ENCODE measurements around the gene ARHGAP32.
A peak's percentile ranks its signal among the peaks of the same experiment; 100 is the strongest.
"Not testable (repeated sequence)": the region's sequence is repeated elsewhere in the genome, so short reads cannot be mapped to it uniquely, and the experiment has no call there.

ARHGAP32 gene

GRCh38 chr11:129018991-129019390 lies 173.1 kb downstream of the ARHGAP32 start:
- no peak for DNase-seq

- no peak for DNase-seq
Measured at GRCh38 chr11:129018126-129018525, 174.0 kb downstream of the ARHGAP32 start.

DNA sequence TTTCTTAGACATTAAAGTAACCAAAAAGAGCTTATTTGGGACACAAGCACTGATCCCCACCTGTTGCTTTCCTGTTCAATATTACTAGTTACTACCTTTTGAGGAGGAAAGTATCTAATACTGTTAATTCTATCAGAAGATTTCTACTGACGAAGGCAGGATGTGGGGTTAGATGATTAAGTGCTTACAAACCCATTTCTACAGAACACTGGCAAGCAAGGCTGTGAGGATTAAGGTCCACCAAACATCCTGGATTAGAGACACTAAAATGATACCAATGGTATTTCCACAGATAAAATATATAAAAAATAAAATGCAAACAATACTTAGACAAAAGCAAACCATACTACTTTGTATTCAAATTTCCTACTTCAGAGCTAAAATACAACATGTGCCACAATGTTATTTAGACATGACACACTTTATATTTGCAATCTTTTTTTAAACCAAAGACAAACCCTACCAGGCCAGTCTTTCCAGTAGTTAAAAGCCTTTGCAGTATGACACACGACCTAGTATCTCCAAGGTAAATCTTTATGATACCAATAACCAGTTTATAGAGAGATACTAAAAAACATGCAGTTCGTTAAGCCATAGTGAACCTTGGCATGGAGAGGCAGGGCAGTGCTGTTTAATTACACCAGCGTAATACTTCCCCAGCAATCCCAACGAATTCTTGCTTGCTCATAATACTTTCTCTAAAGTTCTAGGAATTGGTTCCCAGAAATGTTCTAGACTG lies 178.2 kb downstream of the ARHGAP32 start:
- no peak for DNase-seq

DNA sequence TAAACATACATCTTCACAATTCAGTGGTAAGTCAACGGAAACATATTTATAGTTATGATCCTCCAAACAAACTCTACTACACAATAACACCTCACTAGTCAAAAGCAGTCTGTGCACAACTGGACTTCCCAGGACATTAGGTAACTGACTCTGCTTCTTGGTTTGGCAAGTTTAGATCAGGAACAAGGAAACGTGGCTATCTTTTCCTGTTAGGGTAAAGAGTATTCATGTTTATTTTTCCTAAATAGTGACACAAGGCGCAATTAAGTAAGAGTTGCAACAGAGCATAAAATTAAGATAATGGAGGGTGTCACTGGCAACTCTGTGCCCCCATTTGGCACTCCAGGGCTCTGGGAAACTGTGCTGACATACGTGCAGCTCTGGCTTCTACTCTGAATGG lies 179.2 kb downstream of the ARHGAP32 start:
- DNase-seq: no peak

DNA sequence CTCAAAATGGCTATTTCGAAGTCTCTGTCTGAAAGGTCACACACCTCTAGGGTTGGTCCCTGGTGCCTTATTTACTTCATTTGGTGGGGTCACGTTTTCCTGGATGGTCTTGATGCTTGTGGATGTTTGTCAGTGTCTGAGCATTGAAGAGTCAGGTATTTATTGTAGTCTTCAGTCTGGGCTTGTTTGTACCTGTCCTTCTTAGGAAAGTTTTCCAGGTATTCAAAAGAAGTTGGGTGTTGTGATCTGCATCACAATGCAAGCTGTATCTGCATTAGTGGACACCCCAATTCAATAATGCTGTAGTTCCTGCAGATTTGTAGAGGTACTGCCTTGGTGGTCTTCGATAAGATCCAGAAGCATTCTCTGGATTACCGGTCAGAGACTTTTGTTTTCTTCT lies 186.0 kb downstream of the ARHGAP32 start:
- no peak for DNase-seq

- not testable (repeated sequence) for DNase-seq
Measured at GRCh38 chr11:128999165-128999564, 193.0 kb downstream of the ARHGAP32 start.

GRCh38 chr11:128988242-128988970 lies 203.7 kb downstream of the ARHGAP32 start:
- DNase-seq: no peak

GRCh38 chr11:128985880-128986279 lies 206.2 kb downstream of the ARHGAP32 start:
- no peak for DNase-seq

- DNase-seq: no peak
Measured at GRCh38 chr11:128983023-128983422, 209.1 kb downstream of the ARHGAP32 start.

GRCh38 chr11:128981254-128981653 lies 210.9 kb downstream of the ARHGAP32 start:
- no peak for DNase-seq

GRCh38 chr11:128970598-128971190 lies 221.4 kb downstream of the ARHGAP32 start:
- DNase-seq: no peak

DNA sequence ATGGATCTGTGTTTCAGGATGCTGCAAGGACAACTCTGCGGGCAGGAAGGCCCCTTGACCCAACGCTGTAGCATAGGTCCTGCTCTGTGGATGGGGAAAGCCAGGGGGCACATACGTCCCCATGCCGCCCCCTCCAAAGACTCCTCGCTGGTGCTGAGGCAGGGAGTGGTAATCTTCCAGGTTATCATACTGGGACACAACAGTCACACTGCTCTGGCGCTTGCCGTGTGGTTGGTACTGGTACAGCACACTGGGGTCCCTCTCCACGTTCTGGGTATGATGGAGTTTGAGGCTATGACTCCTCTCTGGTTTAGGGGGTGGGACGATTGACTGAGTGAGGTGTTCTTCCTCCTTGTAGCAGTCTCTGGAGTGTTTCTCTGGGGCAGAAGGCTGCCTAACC lies 223.2 kb downstream of the ARHGAP32 start:
- DNase-seq: no peak

GRCh38 chr11:128967578-128967977 lies 224.5 kb downstream of the ARHGAP32 start:
- no peak for DNase-seq

- DNase-seq: no peak
Measured at GRCh38 chr11:128965485-128965884, 226.6 kb downstream of the ARHGAP32 start.

DNA sequence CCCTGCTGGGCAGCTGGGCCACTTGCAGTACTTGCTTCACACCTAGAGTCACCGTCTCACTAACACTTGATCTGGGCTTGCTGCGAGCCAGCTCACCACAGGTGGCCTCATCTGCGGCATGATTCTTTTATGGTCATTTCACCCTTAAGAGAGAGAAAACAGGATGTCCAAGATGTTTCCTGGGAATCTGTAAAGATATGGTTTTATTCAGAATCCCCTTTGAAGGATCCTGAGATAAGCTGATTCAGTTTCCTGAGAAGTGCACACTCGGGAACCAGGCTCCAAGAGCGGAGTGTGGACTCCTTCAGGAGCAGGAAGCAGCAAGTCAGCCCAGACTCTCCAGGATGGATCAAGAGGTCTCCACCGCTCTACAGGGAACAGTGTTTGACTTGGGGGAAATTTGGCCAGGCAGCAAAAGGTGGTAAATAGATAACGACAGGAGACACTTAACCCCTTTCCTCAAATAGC lies 227.6 kb downstream of the ARHGAP32 start:
- no peak for DNase-seq

DNA sequence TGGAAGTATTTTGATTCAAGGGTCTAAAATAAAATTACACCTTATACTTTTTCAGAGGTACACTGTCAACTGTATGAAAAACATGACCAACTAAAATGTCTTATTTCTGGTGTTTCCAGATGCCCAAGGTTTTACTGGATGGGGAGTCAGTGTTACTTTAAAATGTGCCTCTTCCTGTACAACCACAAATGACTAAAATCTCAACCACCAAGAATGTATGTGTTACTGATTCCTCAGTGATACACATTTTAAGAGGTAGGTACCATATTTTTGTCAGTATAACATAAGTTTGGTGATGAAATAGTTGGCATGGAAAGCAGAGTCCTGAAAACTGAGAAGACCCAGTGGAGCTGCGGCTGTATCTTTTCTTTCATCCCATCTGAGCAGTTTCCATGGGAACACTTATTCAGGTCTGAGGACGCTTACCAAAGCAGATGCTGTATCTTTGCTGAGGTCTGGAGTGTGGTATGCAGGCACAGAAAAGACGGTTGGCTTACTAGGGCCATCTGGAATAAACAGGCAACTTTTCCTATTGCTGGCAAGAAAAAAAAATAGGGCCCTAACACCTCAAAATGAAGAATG lies 228.3 kb downstream of the ARHGAP32 start:
- no peak for DNase-seq

DNA sequence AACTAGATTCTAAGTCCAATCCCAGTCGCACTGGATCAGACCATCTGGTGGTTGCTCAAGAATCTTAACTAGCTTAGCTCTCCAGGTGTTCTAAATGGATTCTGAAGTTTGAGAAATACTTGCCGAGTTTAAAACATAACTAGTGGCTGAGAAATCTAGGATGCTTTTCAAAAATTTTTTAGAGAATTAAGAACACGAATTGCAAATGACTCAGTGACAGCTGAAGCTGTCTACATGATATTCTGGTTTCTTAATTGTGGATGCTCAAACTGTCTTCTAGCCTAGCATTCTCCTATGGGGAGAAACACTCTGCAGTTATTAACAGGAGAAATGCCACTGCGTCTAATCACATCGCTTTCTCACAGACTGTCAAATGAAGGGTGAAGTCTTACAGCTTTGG lies 229.2 kb downstream of the ARHGAP32 start:
- DNase-seq: no peak

DNA sequence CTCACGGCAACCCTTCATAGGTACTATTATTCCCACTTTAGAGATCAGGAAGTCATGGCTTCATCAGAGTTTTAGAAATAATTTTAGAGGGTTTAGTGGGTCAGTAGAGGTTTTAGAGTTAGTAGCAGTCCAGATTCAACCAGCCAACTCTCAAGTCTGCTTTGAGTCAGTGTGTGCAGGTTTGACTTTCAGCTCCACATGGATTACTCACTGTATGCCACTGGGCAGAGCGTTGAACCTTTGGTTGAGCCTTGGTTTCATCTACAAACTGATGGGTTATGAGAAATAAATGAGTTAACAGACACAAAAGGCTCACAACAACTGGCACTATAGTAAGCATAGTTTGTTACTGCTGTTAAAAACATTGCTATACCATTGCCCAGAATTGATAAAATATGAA lies 230.5 kb downstream of the ARHGAP32 start:
- no peak for DNase-seq

DNA sequence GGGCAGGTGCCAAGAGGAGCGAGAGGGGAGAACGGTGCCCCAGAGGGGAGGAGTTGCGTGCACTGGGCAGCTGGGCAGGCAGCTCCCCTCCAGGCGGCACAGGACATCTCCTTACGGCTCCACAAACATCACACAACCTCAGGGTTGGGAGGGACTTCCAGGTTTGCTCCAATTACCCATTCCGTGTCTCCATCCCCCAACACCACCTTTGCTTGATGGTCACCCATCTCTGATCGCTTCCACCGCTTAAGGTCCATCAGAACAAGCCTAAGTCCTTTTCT lies 235.0 kb downstream of the ARHGAP32 start:
- no peak for DNase-seq

DNA sequence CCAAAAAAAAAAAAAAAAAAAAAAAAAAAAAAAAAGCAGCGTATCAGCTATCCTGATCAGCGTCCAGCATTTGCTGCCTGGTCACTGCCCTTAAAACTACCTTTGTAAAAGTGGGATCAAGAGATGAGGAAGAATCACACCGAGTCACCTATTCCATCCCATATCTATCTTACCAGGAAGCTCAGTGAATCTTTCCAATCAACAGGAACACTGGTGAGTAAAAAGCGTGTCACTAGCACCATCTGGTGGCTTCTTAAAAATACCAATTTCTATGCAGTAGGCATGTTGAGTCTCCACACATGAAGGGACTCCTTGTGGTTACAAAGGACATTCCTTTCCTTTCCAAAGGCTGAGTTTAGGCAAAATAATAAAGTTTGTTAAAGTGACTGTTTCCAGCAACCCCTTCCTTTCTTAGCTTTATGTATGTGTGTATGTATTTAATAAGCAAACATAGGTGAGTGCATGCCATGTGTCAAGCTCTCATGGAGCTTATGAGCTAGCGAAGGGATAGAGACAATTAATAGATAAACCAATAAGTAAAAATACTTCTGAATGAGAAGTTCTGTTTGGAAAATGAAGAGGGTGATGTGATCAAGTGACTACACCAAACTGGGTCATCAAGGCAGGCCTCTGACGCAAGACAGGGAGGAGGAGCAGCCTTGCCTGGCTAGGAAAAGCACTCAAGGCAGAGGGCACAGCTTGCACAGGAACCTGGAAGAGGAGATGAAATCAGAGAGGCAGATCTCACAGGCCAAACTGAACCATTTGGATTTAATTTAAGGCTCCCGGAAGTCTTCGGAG lies 235.5 kb downstream of the ARHGAP32 start:
- DNase-seq: peak; percentile 79

GRCh38 chr11:128955636-128956035 lies 236.5 kb downstream of the ARHGAP32 start:
- DNase-seq: no peak

DNA sequence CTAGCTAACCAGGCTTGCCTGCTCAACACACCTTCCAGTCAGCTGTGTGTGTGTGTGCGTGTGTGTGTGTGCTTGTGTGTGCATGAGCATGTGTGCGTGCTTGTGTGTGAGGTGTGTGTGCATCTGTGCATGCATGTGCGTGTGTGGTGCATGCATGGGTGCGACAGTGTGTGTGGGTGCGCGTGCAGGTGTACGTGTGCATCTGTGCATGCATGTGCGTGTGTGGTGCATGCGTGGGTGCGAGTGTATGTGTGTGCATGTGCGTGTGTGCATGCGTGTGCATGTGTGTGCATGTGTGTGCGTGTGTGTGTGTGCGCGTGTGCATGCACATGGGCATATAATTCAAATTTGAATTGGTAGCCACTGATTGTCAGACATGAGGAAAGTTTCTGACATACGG lies 239.0 kb downstream of the ARHGAP32 start:
- no peak for DNase-seq
